Brain microvascular endothelial cell (primary cell): ENCODE measurements around the gene ADAMTS18.
"Not testable (repeated sequence)": the region's sequence is repeated elsewhere in the genome, so short reads cannot be mapped to it uniquely, and the experiment has no call there.

Experiments used
- DNase-seq: peaks from one replicate; pipeline ENCODE4 v3.0.0-alpha.2; 2020
- H3K27ac ChIP-seq: fragments of 250-450 bp; sonication (Bioruptor Pico); 2 replicates; pipeline ENCODE4 v1.5.1; 2020; ENCODE audit warnings: mild to moderate bottlenecking, moderate library complexity
- H3K27me3 ChIP-seq: fragments of 250-450 bp; sonication (Bioruptor Pico); replicated peaks from 2 replicates; pipeline ENCODE4 v1.5.1; 2020; ENCODE audit warnings: mild to moderate bottlenecking
- H3K36me3 ChIP-seq: fragments of 250-450 bp; sonication (Bioruptor Pico); replicated peaks from 2 replicates; pipeline ENCODE4 v1.5.1; 2020; ENCODE audit warnings: mild to moderate bottlenecking
- H3K4me3 ChIP-seq: 2 replicates; pipeline ENCODE4 v1.5.1; 2011; ENCODE audit warnings: low read depth, mild to moderate bottlenecking, control low read depth, low read length, moderate library complexity
- in situ Hi-C: cut with HindIII; loops from 2 replicates; pipeline ENCODE4 v1.10.0; 2017; ENCODE audit warnings: low sequenced_read_pairs, low pct_ligation_motif_present
- TF ChIP-seq, protein P1 (sequence below): IDR thresholded peaks from 2 replicates; pipeline ENCODE4 v1.5.1; 2011; ENCODE audit warnings: low read depth, mild to moderate bottlenecking, moderate library complexity, low read length, control low read depth, inconsistent platforms; ENCODE audit errors: missing control alignments

The ADAMTS18 gene

GRCh38 chr16:77250400-77250799, 184.4 kb downstream of the ADAMTS18 start:
- TF ChIP-seq, protein P1, sequence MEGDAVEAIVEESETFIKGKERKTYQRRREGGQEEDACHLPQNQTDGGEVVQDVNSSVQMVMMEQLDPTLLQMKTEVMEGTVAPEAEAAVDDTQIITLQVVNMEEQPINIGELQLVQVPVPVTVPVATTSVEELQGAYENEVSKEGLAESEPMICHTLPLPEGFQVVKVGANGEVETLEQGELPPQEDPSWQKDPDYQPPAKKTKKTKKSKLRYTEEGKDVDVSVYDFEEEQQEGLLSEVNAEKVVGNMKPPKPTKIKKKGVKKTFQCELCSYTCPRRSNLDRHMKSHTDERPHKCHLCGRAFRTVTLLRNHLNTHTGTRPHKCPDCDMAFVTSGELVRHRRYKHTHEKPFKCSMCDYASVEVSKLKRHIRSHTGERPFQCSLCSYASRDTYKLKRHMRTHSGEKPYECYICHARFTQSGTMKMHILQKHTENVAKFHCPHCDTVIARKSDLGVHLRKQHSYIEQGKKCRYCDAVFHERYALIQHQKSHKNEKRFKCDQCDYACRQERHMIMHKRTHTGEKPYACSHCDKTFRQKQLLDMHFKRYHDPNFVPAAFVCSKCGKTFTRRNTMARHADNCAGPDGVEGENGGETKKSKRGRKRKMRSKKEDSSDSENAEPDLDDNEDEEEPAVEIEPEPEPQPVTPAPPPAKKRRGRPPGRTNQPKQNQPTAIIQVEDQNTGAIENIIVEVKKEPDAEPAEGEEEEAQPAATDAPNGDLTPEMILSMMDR: no peak
- H3K36me3 ChIP-seq: no peaks in the 10 kb centered on the region
- in situ Hi-C loops: no loop called here
- H3K27ac ChIP-seq: no peak overlapping the region
- H3K4me3 ChIP-seq: no peak overlapping the region
- no peak for DNase-seq
- no peaks in the 10 kb centered on the region for H3K27me3 ChIP-seq

DNA sequence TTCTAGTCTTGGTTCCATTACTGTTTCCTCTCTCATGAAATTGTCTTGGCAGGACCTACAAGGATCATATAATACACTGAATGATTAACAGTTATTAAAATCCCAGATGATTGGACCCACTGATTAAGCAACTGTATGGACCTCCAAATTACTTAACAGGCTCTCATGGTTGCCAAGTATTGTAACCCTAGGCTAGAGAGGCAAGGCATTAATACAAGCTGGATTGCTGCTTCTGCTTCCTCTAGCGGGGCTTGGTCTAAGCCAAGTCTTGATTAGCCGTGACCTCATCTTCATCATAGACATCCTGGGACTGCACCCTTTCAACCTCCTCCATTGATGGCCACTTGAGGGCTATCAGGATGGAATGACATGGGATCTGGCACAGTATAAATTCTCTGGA, 188.7 kb downstream of the ADAMTS18 start:
- TF ChIP-seq, protein P1: no peak
- in situ Hi-C loops: loop anchor here (25.0 kb wide), 1 partner anchor 341 kb away; no protein-coding TSS in a partner anchor
- Histone ChIP-seq H3K27ac (no peak overlapping the region), H3K36me3 (no peaks in the 10 kb centered on the region), H3K27me3 (no peaks in the 10 kb centered on the region), H3K4me3 (no peak overlapping the region)
- DNase-seq: no peak

DNA sequence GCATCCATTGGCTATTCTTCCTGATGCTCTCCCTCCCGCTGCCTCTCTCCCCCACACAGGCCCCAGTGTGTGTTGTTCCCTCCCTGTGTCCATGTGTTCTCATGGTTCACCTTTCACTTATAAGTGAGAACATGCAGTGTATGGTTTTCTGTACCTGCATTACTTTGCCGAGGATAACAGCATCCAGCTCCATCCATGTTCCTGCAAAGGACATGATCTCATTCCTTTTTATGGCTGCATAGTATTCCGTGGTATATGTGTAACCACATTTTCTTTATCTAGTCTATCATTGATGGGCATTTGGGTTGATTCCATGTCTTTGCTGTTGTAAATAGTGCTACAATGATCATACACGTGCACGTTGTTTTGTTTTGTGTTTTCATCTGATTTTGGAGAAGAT, 192.4 kb downstream of the ADAMTS18 start:
- not testable (repeated sequence) for H3K4me3 ChIP-seq, DNase-seq, H3K36me3 ChIP-seq, H3K27me3 ChIP-seq, H3K27ac ChIP-seq
- in situ Hi-C loops: loop anchor here (25.0 kb wide), 1 partner anchor 345 kb away; no protein-coding TSS in a partner anchor

DNA sequence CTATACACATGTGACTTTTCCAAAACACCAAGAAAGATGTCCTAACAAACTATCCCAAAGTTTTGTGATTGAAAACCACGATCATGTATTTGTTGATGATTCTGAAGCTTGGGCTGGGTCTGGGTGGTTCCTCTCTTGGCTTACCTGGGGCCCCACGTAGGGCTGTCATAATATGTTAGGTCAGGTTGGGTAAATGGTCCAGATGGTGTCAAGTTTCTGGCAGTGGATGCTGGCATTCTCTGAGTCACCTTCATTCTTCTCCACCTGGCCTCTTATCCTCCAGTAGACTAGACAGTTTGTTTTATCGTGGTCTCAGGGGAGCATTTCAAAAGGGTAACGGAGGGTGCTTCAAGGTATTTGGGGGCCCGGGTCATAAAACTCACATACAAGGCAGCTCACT, 196.2 kb downstream of the ADAMTS18 start:
- no peak for DNase-seq
- H3K4me3 ChIP-seq: no peak overlapping the region
- H3K36me3 ChIP-seq: no peaks in the 10 kb centered on the region
- in situ Hi-C loops: loop anchor here (25.0 kb wide), 1 partner anchor 349 kb away; no protein-coding TSS in a partner anchor
- no peak overlapping the region for H3K27ac ChIP-seq
- TF ChIP-seq, protein P1: no peak
- no peaks in the 10 kb centered on the region for H3K27me3 ChIP-seq

DNA sequence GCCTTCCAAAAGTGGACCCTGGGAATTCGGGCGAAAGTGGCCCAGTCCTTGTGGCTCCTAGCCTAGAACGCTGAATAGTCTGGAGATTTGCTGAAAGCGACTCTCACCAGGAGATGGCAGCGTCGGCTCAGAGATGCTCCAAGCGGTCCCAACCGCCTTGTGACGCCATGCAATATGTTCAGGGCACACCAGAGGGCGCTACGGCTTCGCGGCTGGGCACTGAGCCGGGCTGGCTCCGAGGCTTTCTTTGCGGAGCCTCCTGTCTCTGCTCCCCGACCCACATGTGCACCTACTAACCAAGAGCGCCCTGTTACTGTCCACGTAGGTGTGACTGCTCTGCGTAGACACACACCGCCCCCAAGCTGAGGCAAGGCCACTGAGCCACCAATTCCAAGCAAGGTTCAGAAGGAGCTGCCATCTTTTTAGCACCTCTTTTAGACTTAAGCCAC, 198.7 kb downstream of the ADAMTS18 start:
- DNase-seq: peak; percentile 65
- in situ Hi-C loops: loop anchor here (25.0 kb wide), 1 partner anchor 351 kb away; no protein-coding TSS in a partner anchor
- Histone ChIP-seq H3K36me3 (no peaks in the 10 kb centered on the region), H3K27me3 (no peaks in the 10 kb centered on the region), H3K4me3 (peak overlapping the region; percentile 34), H3K27ac (no peak overlapping the region)
- TF ChIP-seq, protein P1: peak; percentile 99

- in situ Hi-C loops: loop anchor here (25.0 kb wide), 1 partner anchor 353 kb away; no protein-coding TSS in a partner anchor
- Histone ChIP-seq H3K27me3 (no peaks in the 10 kb centered on the region), H3K27ac (no peak overlapping the region), H3K36me3 (no peaks in the 10 kb centered on the region), H3K4me3 (no peak overlapping the region)
- TF ChIP-seq, protein P1: no peak
- no peak for DNase-seq
Measured at GRCh38 chr16:77234611-77235010, 200.2 kb downstream of the ADAMTS18 start.
